ENCODE data around the gene PDXDC1.
"Not testable (repeated sequence)": the region's sequence is repeated elsewhere in the genome, so short reads cannot be mapped to it uniquely, and the experiment has no call there.

The PDXDC1 gene

GRCh38 chr16:15163055-15163454 lies 188.2 kb downstream of the PDXDC1 start:
- DNase-seq (ENCODE audit: low read depth), result not testable (repeated sequence)

DNA sequence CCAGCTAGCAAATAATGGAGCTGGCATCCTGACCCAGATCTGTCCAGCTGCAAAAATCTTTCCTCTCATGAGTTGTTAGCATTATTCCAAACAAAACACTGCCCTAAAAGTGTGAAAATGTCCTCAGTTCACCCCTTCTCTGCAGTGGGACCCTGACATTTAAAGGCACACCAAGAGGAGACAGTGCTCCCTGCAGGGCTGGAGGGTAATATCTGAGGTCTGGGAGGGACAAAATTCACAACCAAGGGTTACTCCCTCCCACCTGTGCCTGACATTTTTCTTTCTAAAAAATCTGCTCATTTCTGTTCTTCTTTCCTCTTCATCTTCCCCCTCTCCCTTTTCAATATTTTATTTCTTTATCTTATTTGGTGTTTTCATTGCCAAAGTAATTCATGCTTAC lies 191.4 kb downstream of the PDXDC1 start:
- not testable (repeated sequence) for DNase-seq (ENCODE audit: low read depth)

- not testable (repeated sequence) for DNase-seq (ENCODE audit: low read depth)
Measured at GRCh38 chr16:15168303-15168702, 193.5 kb downstream of the PDXDC1 start.

DNA sequence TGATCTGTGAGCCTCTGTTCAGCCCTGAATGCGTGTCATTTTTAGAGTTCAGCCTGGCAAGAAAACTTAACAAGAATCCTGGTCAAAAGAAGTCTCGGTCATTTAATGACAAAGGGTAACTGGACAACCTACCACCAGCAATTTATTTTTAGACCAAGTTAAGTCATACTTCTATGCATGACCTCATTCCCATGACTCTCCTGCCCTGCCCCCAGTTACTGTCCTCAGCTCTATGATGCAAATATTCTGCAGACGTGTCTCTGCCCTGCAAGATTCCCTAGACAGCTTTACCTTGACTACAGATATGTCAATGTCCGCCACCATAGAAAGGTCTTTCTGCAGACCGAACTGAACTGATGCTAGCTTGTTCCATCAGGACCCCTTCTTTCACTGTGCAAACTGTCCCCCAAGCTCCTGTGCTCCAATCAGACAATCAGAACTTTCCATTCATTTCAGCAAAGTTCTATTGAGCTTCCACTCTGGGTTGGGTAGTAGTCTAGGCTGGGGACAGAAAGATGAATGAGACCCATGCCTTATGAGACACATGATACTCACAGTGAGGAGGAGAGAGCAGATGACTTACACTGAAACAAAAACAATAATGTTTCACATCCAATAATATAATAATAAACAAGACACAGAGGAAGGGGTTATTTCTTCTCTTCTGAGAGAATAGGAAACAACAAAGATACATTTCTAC lies 194.3 kb downstream of the PDXDC1 start:
- not testable (repeated sequence) for DNase-seq (ENCODE audit: low read depth)

DNA sequence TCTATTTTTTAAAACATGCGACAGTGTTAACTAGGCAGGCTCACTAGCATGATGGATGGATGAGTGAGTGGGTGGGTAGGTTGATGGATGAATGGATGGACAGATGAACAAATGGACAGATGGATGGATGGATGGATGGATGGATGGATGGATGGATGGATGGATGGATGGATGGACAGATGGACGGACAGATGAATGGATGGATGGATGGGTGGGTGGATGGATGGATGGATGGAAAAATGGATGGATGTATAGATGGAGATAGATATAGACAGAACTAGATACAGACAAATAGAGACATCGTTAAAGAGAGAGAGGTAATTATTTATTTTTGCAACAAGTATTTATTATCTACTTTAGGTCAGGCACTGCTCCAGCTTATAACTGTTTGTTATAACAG lies 205.1 kb downstream of the PDXDC1 start:
- DNase-seq (ENCODE audit: low read depth), result not testable (repeated sequence)

DNA sequence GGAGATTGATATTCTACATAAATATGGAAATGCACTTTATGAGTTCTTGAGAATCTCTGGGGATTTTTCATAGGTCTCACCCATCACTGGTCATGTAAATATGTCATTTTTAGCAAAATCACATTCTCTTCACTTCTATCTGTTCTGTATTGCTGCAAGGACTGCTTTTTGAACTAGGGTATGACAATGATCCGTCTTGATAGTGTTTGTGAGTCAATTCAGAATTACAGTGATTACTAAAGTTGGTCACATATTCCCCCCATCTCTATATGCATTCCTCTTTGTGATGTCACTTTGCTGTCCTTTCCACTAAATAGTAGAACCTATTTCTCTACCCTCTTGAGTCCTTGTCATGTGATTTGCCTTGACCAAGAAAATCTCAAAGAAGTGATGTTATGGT lies 206.1 kb downstream of the PDXDC1 start:
- not testable (repeated sequence) for DNase-seq (ENCODE audit: low read depth)

GRCh38 chr16:15184000-15184399 lies 209.2 kb downstream of the PDXDC1 start:
- DNase-seq (ENCODE audit: low read depth), result not testable (repeated sequence)

All from stimulated activated CD8-positive, alpha-beta memory T cell treated with anti-CD3 and anti-CD28 coated beads, Interleukin-7, amount 100 ng/mL, for 24 hours (primary cell).